Astrocyte (in vitro differentiated cells and primary cell): ENCODE results near the gene SIAH3. TPM values are rescaled to one million over a fixed set of nuclear protein-coding genes. Genes with fewer than 3 reads are reported as not detected.

ENCODE experiments used
- DNase-seq: peaks from one replicate; pipeline ENCODE4 v3.0.0-alpha.2; 2010; ENCODE audit warnings: low read depth
- FAIRE-seq: peaks from 2 replicates; lab custom pipeline; 2011; peaks lifted over from hg19 to GRCh38; lab: Jason Lieb, UNC
- H2AFZ ChIP-seq: 2 replicates; pipeline ENCODE4 v1.6.0; 2012; ENCODE audit warnings: low read depth, low read length, inconsistent platforms
- H3K27ac ChIP-seq: 2 replicates; pipeline ENCODE4 v1.5.1; 2011; ENCODE audit warnings: low read depth, low read length, inconsistent platforms
- H3K27me3 ChIP-seq: 2 replicates; pipeline ENCODE4 v1.6.0; 2011; ENCODE audit warnings: low read length, inconsistent platforms; ENCODE audit not compliant: insufficient read depth
- H3K36me3 ChIP-seq: 2 replicates; pipeline ENCODE4 v1.5.1; 2011; ENCODE audit warnings: low read length, inconsistent platforms; ENCODE audit not compliant: insufficient read depth
- H3K4me1 ChIP-seq: 2 replicates; pipeline ENCODE4 v1.5.1; 2011; ENCODE audit warnings: low read length, inconsistent platforms; ENCODE audit not compliant: insufficient read depth
- H3K4me2 ChIP-seq: 2 replicates; pipeline ENCODE4 v1.6.0; 2012; ENCODE audit warnings: low read length, inconsistent platforms
- H3K4me3 ChIP-seq: 2 replicates; pipeline ENCODE4 v1.5.1; 2011; ENCODE audit warnings: low read depth, mild to moderate bottlenecking, low read length, inconsistent platforms; ENCODE audit not compliant: insufficient read depth
- H3K79me2 ChIP-seq: 2 replicates; pipeline ENCODE4 v1.6.0; 2012; ENCODE audit warnings: mild to moderate bottlenecking, low read length, inconsistent platforms; ENCODE audit not compliant: insufficient read depth
- H3K9ac ChIP-seq: 2 replicates; pipeline ENCODE4 v1.6.0; 2012; ENCODE audit warnings: mild to moderate bottlenecking, low read length, inconsistent platforms
- H3K9me3 ChIP-seq: 2 replicates; pipeline ENCODE4 v1.5.1; 2012; ENCODE audit warnings: low read depth, mild to moderate bottlenecking, low read length, inconsistent platforms; ENCODE audit not compliant: insufficient read depth
- H4K20me1 ChIP-seq: 2 replicates; pipeline ENCODE4 v1.6.0; 2012; ENCODE audit warnings: low read length, inconsistent platforms; ENCODE audit not compliant: insufficient read depth
- H3K27ac Mint-ChIP-seq: one replicate; pipeline ENCODE4 v1.8.0; 2021; ENCODE audit warnings: mild to moderate bottlenecking, mixed read lengths; ENCODE audit not compliant: unreplicated experiment
- H3K27me3 Mint-ChIP-seq: one replicate; pipeline ENCODE4 v1.8.0; 2021; ENCODE audit warnings: low read depth, mixed read lengths; ENCODE audit not compliant: unreplicated experiment
- H3K36me3 Mint-ChIP-seq: one replicate; pipeline ENCODE4 v1.8.0; 2021; ENCODE audit warnings: low read depth, mixed read lengths; ENCODE audit not compliant: unreplicated experiment
- H3K4me1 Mint-ChIP-seq: one replicate; pipeline ENCODE4 v1.8.0; 2021; ENCODE audit warnings: low read depth, mixed read lengths; ENCODE audit not compliant: unreplicated experiment
- H3K4me3 Mint-ChIP-seq: one replicate; pipeline ENCODE4 v1.8.0; 2021; ENCODE audit warnings: mild to moderate bottlenecking, moderate library complexity, mixed read lengths; ENCODE audit not compliant: unreplicated experiment
- H3K9me3 Mint-ChIP-seq: one replicate; pipeline ENCODE4 v1.8.0; 2021; ENCODE audit warnings: mild to moderate bottlenecking, mixed read lengths; ENCODE audit not compliant: unreplicated experiment
- EZH2 ChIP-seq: IDR thresholded peaks from 2 replicates; pipeline ENCODE4 v1.6.1; 2012; ENCODE audit warnings: mild to moderate bottlenecking, low read length, inconsistent platforms; ENCODE audit not compliant: insufficient read depth
- total RNA-seq: library from RNA; stranded (reverse); gene quantifications from 2 replicates; pipeline ENCODE4 v1.2.1, GENCODE V29; 2021
- TF ChIP-seq, protein P1 (sequence below): IDR thresholded peaks from 2 replicates; pipeline ENCODE4 v1.5.1; 2011; ENCODE audit warnings: low read depth, mild to moderate bottlenecking, inconsistent platforms, low read length, moderate library complexity; ENCODE audit not compliant: insufficient read depth

SIAH3 gene
- total RNA-seq, 1 donor from 2014 or later = 0.07 TPM

GRCh38 chr13:45830121-45830520 lies 21.4 kb downstream of the SIAH3 start:
- no peaks in the 10 kb centered on the region for H3K9me3 Mint-ChIP-seq
- no peak overlapping the region for H3K9ac ChIP-seq
- H3K4me2 ChIP-seq = no peak overlapping the region
- peaks cover 5% of the 10 kb centered on the region for H3K27me3 Mint-ChIP-seq
- H3K4me3 ChIP-seq = no peak overlapping the region
- no peak for TF ChIP-seq EZH2
- TF ChIP-seq, protein P1, sequence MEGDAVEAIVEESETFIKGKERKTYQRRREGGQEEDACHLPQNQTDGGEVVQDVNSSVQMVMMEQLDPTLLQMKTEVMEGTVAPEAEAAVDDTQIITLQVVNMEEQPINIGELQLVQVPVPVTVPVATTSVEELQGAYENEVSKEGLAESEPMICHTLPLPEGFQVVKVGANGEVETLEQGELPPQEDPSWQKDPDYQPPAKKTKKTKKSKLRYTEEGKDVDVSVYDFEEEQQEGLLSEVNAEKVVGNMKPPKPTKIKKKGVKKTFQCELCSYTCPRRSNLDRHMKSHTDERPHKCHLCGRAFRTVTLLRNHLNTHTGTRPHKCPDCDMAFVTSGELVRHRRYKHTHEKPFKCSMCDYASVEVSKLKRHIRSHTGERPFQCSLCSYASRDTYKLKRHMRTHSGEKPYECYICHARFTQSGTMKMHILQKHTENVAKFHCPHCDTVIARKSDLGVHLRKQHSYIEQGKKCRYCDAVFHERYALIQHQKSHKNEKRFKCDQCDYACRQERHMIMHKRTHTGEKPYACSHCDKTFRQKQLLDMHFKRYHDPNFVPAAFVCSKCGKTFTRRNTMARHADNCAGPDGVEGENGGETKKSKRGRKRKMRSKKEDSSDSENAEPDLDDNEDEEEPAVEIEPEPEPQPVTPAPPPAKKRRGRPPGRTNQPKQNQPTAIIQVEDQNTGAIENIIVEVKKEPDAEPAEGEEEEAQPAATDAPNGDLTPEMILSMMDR = no peak
- no peaks in the 10 kb centered on the region for H3K9me3 ChIP-seq
- no peak for DNase-seq
- peaks cover 9% of the 10 kb centered on the region for H3K4me1 Mint-ChIP-seq
- no peaks in the 10 kb centered on the region for H3K36me3 ChIP-seq
- H3K36me3 Mint-ChIP-seq = no peaks in the 10 kb centered on the region
- H3K27ac Mint-ChIP-seq = no peak overlapping the region
- no peak for FAIRE-seq
- H3K4me1 ChIP-seq = peaks cover 7% of the 10 kb centered on the region
- no peak overlapping the region for H3K4me3 Mint-ChIP-seq
- no peak overlapping the region for H3K27ac ChIP-seq
- no peaks in the 10 kb centered on the region for H3K79me2 ChIP-seq
- no peak overlapping the region for H2AFZ ChIP-seq
- no peaks in the 10 kb centered on the region for H4K20me1 ChIP-seq
- peaks cover 2% of the 10 kb centered on the region for H3K27me3 ChIP-seq

- H3K4me3 Mint-ChIP-seq = no peak overlapping the region
- no peaks in the 10 kb centered on the region for H3K4me1 Mint-ChIP-seq
- Histone ChIP-seq H3K4me1 (no peaks in the 10 kb centered on the region), H3K4me2 (no peak overlapping the region), H3K27ac (no peak overlapping the region), H3K27me3 (peaks cover 2% of the 10 kb centered on the region), H3K9ac (no peak overlapping the region), H4K20me1 (no peaks in the 10 kb centered on the region), H3K79me2 (no peaks in the 10 kb centered on the region), H2AFZ (no peak overlapping the region), H3K4me3 (no peak overlapping the region), H3K9me3 (no peaks in the 10 kb centered on the region), H3K36me3 (no peaks in the 10 kb centered on the region)
- peaks cover 5% of the 10 kb centered on the region for H3K27me3 Mint-ChIP-seq
- H3K27ac Mint-ChIP-seq = no peak overlapping the region
- no peak for DNase-seq
- no peaks in the 10 kb centered on the region for H3K36me3 Mint-ChIP-seq
- H3K9me3 Mint-ChIP-seq = no peaks in the 10 kb centered on the region
- TF ChIP-seq, protein P1 = no peak
- TF ChIP-seq EZH2 = no peak
- FAIRE-seq = no peak
These were observed 23.1 kb downstream of the SIAH3 start for GRCh38 chr13:45828256-45828968.

GRCh38 chr13:45827318-45827717 lies 24.2 kb downstream of the SIAH3 start:
- H4K20me1 ChIP-seq = no peaks in the 10 kb centered on the region
- no peaks in the 10 kb centered on the region for H3K36me3 ChIP-seq
- no peak overlapping the region for H3K4me3 ChIP-seq
- no peaks in the 10 kb centered on the region for H3K79me2 ChIP-seq
- H3K36me3 Mint-ChIP-seq = no peaks in the 10 kb centered on the region
- no peaks in the 10 kb centered on the region for H3K4me1 ChIP-seq
- TF ChIP-seq EZH2 = no peak
- TF ChIP-seq, protein P1 = no peak
- DNase-seq = no peak
- H3K27ac Mint-ChIP-seq = no peak overlapping the region
- no peak overlapping the region for H2AFZ ChIP-seq
- FAIRE-seq = no peak
- no peaks in the 10 kb centered on the region for H3K9me3 ChIP-seq
- no peak overlapping the region for H3K27ac ChIP-seq
- no peaks in the 10 kb centered on the region for H3K4me1 Mint-ChIP-seq
- no peak overlapping the region for H3K4me2 ChIP-seq
- H3K4me3 Mint-ChIP-seq = no peak overlapping the region
- no peaks in the 10 kb centered on the region for H3K9me3 Mint-ChIP-seq
- peaks cover 5% of the 10 kb centered on the region for H3K27me3 Mint-ChIP-seq
- H3K27me3 ChIP-seq = peaks cover 2% of the 10 kb centered on the region
- no peak overlapping the region for H3K9ac ChIP-seq
